ENCODE results near the gene KCNJ10. TPM values are rescaled to one million over a fixed set of nuclear protein-coding genes. Genes with fewer than 3 reads are reported as not detected.

The KCNJ10 gene
- polyA plus RNA-seq, 6 donors from 2014 or later = not detected

- ATAC-seq (ENCODE audit: low read depth in 2 of 2) (no peak), DNase-seq (no peak)
- Mint-ChIP-seq H3K27me3 (peaks cover 48 to 73% (median 69%) of the 10 kb centered on the region in 3 donors), H3K9me3 (no peaks in the 10 kb centered on the region), H3K4me3 (no peak overlapping the region), H3K4me1 (peaks cover under 1 to 9% (median 8%) of the 10 kb centered on the region in 3 donors), H3K27ac (peak overlapping the region in 1 of 6 donors; percentile 81), H3K36me3 (no peaks in the 10 kb centered on the region)
Measured at GRCh38 chr1:160075836-160076235, 5.9 kb upstream of the KCNJ10 start.

DNA sequence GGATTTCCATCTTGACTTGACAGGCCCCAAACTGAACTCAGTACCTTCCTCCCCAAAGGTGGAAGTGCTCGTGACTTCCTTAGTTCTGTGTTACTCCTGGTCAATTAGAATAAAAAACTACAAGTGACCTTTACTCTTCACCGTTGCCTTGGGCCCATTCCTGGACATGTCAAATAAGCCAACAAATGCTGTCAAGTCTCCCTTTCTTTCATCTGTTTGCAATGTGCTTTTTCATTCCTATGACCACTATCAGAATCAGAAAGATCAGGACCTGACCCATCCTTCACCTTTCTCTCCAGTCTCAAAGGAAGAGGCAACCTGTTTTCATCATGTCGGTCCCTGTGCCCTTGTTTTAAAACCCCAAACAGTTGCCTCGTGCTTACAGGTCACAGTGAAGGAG, 4.9 kb upstream of the KCNJ10 start:
- H3K9me3 Mint-ChIP-seq = no peaks in the 10 kb centered on the region
- ATAC-seq (ENCODE audit: low read depth in 2 of 2) (no peak), DNase-seq (no peak)
- no peak overlapping the region for H3K4me3 Mint-ChIP-seq
- H3K27ac Mint-ChIP-seq = peak overlapping the region in 1 of 6 donors; percentile 71
- no peaks in the 10 kb centered on the region for H3K36me3 Mint-ChIP-seq
- peaks cover 10 to 16% (median 16%) of the 10 kb centered on the region in 3 donors for H3K4me1 Mint-ChIP-seq
- H3K27me3 Mint-ChIP-seq = peaks cover 46 to 73% (median 71%) of the 10 kb centered on the region in 3 donors

GRCh38 chr1:160071289-160071688, 1.3 kb upstream of the KCNJ10 start:
- H3K27ac Mint-ChIP-seq = no peak overlapping the region
- DNase-seq = no peak

GRCh38 chr1:160070243-160071163, 543 bp upstream of the KCNJ10 start:
- Mint-ChIP-seq H3K4me1 (peaks cover 15 to 24% (median 16%) of the 10 kb centered on the region in 3 donors), H3K4me3 (peak overlapping the region; percentile 86 to 94 (median 90)), H3K36me3 (no peaks in the 10 kb centered on the region), H3K27ac (peak overlapping the region in 3 of 6 donors; percentile 0 to 73 (median 58)), H3K9me3 (no peaks in the 10 kb centered on the region), H3K27me3 (peaks cover 34 to 79% (median 76%) of the 10 kb centered on the region in 3 donors)
- peak; percentile 94 to 97 for ATAC-seq (ENCODE audit: low read depth in 2 of 2)
- peak; percentile 70 for DNase-seq

More at GRCh38 chr1:160071289-160071688, 1.3 kb upstream of the KCNJ10 start:
- no peak for ATAC-seq (ENCODE audit: low read depth in 2 of 2)
- H3K4me1 Mint-ChIP-seq = peaks cover 15 to 24% (median 16%) of the 10 kb centered on the region in 3 donors
- H3K9me3 Mint-ChIP-seq = no peaks in the 10 kb centered on the region
- H3K4me3 Mint-ChIP-seq = peak overlapping the region in 1 of 8 donors; percentile 62
- peaks cover 33 to 79% (median 74%) of the 10 kb centered on the region in 3 donors for H3K27me3 Mint-ChIP-seq
- no peaks in the 10 kb centered on the region for H3K36me3 Mint-ChIP-seq

DNA sequence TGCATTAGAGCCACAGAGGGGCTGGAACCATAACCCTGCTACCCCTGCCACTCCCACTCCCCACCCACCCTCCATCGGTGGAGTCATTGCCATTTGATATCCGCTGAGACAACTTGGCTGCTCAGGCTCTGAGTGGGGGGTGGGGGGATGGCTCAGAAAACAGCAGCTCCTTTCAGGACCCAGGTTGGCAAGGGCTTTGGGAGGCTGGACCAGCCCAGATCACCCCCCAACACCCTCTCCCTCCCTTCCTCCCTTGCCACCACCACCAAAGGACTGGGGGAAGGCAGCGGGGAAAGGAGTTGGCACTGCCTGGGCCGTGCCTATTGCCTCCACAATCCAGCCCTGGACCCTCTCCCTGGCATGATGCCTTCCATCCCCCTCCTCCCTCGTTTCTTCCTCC, 1.7 kb downstream of the KCNJ10 start:
- no peaks in the 10 kb centered on the region for H3K36me3 Mint-ChIP-seq
- H3K27ac Mint-ChIP-seq = no peak overlapping the region
- no peaks in the 10 kb centered on the region for H3K9me3 Mint-ChIP-seq
- H3K27me3 Mint-ChIP-seq = peaks cover 50 to 77% (median 72%) of the 10 kb centered on the region in 3 donors
- DNase-seq (no peak), ATAC-seq (ENCODE audit: low read depth in 2 of 2) (no peak)
- H3K4me3 Mint-ChIP-seq = peak overlapping the region in 1 of 8 donors; percentile 40
- H3K4me1 Mint-ChIP-seq = peaks cover 15 to 24% (median 16%) of the 10 kb centered on the region in 3 donors

DNA sequence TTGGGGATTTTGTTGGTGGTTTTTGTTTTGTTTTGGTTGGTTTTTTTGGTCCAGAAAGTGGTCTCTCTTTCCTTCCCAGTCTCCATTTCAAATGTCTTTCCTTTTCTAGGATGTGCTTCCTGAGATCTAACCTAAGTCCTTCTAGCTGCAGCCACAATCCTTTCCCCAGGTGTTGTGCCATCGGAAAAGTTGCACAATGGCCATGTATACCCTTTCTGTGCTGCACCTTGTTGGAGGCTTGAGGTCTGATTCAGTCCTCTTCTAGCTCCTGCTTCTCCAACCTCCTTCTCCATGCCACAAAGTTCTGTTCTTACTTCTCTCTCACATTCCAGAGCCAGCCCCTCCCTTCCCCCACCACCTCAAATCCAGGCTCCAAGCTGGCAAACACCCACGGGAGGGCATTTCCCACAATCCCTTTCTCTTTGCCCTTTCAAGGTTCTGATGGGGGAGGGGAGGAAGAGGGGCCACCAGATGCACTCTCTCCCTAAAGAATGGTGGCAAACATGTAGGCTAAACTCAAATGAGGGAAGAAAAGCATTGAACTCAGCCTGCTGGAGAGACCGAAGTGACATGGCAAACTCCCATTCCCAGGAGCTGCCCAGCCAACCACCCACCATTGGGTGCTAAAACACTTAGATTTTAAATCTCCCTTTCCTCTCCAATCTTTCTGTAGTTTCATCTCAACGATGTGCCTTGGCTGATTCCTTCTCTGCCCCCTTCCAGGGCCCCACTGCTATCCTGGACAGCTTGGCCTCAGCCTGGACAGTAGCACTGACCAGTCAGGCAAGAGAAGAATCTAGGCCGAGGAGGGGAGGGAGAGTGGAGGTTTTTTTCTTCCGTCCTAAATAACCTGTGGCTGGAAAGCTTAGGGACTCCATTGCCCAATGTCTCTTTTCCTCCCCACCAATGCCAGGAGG, 2.9 kb downstream of the KCNJ10 start:
- Mint-ChIP-seq H3K36me3 (no peaks in the 10 kb centered on the region), H3K9me3 (no peaks in the 10 kb centered on the region), H3K27me3 (peaks cover 49 to 81% (median 68%) of the 10 kb centered on the region in 3 donors), H3K4me3 (peak overlapping the region in 1 of 8 donors; percentile 31), H3K4me1 (peaks cover 15 to 24% (median 16%) of the 10 kb centered on the region in 3 donors), H3K27ac (peak overlapping the region in 2 of 6 donors; percentile 41 to 84)
- DNase-seq (no peak), ATAC-seq (ENCODE audit: low read depth in 2 of 2) (no peak)

DNA sequence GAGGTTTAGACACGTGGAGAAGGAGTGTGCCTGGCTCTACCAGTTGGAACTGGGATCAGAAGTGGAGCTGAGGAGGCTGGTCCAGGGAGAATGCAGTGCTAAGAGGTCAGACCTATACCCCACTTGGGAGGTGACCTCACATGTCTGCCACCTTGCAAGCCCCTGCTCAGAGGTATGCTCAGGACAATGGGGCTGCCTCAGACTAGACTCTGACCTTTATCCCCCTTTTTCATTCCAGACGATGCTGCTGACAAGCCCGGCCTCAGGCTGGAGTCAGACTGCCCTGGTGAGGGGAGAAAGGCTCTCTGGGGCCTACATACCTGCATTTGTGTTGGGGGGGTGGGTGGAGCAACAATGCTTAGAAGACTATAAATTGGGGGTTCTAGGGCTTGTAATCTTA, 5.2 kb downstream of the KCNJ10 start:
- Mint-ChIP-seq H3K4me3 (no peak overlapping the region), H3K27me3 (peaks cover 38 to 78% (median 66%) of the 10 kb centered on the region in 3 donors), H3K9me3 (no peaks in the 10 kb centered on the region), H3K36me3 (no peaks in the 10 kb centered on the region), H3K4me1 (peaks cover 3 to 7% (median 4%) of the 10 kb centered on the region in 3 donors), H3K27ac (no peak overlapping the region)
- ATAC-seq (ENCODE audit: low read depth in 2 of 2) (no peak), DNase-seq (no peak)

GRCh38 chr1:160064164-160064563, 5.8 kb downstream of the KCNJ10 start:
- Mint-ChIP-seq H3K27ac (no peak overlapping the region), H3K27me3 (peaks cover 36 to 78% (median 66%) of the 10 kb centered on the region in 3 donors), H3K36me3 (no peaks in the 10 kb centered on the region), H3K4me1 (peaks cover 0 to 2% (median 0%) of the 10 kb centered on the region in 3 donors), H3K4me3 (no peak overlapping the region), H3K9me3 (no peaks in the 10 kb centered on the region)
- ATAC-seq (ENCODE audit: low read depth in 2 of 2) (no peak), DNase-seq (no peak)

- no peak for ATAC-seq (ENCODE audit: low read depth in 2 of 2)
- no peak overlapping the region for H3K4me3 Mint-ChIP-seq
- no peaks in the 10 kb centered on the region for H3K9me3 Mint-ChIP-seq
- peaks cover 36 to 75% (median 66%) of the 10 kb centered on the region in 3 donors for H3K27me3 Mint-ChIP-seq
- H3K36me3 Mint-ChIP-seq = no peaks in the 10 kb centered on the region
- no peak overlapping the region for H3K27ac Mint-ChIP-seq
- no peaks in the 10 kb centered on the region for H3K4me1 Mint-ChIP-seq
- no peak for DNase-seq
Measured at GRCh38 chr1:160063176-160063575, 6.8 kb downstream of the KCNJ10 start.

DNA sequence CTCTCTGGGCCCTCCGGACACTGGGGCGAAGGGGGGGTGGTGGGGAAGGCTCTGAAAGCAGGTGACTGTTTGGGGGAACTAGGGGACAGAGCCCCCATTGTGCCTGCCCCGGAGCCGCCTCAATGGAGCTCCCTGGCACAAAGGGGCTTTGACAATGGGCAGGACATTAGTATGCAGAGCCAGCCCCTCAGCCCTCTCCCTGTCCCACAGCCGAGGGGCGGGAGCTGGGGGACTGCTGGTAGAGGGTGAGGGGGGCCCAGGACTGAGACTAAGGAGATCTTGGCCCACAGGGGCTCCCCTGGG, 7.8 kb downstream of the KCNJ10 start:
- Mint-ChIP-seq H3K4me3 (no peak overlapping the region), H3K4me1 (no peaks in the 10 kb centered on the region), H3K27ac (no peak overlapping the region), H3K9me3 (no peaks in the 10 kb centered on the region), H3K27me3 (peaks cover 36 to 71% (median 65%) of the 10 kb centered on the region in 3 donors), H3K36me3 (no peaks in the 10 kb centered on the region)
- ATAC-seq (ENCODE audit: low read depth in 2 of 2) (no peak), DNase-seq (no peak)

DNA sequence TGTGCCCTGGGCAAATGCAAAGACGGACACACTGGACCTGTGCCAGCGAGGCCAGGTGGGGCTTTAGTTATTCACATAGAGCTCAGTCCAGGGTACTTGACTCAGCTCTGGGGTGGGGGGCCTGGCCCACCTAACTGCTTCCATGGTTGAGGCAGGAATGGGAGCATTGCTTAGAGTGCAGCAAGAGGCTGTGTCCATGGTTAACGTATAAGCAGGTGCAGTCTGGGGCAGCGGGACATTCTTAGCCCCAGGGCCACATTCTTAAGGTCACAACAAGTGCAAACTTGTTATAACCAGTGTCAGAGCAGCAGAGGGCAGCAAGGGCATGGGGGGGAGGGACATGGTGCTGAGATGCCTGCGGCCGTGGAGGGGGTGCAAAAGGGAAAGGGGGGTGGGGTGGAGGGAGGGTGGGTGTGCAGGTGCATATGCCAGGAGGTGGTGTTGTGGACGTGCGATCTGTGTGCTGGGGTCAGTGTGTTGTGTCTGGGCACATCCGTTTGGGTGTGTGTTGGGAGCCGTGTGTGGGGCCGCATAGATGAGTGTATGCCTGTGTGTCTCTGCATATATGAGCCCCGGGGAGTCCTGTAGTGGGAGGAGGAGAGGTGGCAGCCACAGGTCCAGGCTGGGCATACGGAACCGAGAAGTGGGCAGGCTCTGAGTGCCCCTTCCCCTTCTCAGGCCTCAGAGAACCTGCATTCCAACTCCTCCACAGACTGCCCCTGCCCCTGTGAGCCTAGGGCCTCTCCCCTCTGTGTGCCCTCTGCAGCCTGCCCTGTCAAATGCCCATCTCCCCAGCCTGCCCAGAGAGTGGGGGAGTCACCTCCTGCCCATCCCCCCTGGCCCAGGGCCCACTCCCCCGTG, 8.4 kb downstream of the KCNJ10 start:
- Mint-ChIP-seq H3K27ac (no peak overlapping the region), H3K4me3 (no peak overlapping the region), H3K27me3 (peaks cover 42 to 71% (median 66%) of the 10 kb centered on the region in 3 donors)

GRCh38 chr1:160058087-160058486, 11.9 kb downstream of the KCNJ10 start:
- DNase-seq (no peak), ATAC-seq (ENCODE audit: low read depth in 2 of 2) (no peak)
- Mint-ChIP-seq H3K9me3 (no peaks in the 10 kb centered on the region), H3K27me3 (peaks cover 51 to 88% (median 83%) of the 10 kb centered on the region in 3 donors), H3K4me3 (no peak overlapping the region), H3K4me1 (no peaks in the 10 kb centered on the region), H3K27ac (no peak overlapping the region), H3K36me3 (no peaks in the 10 kb centered on the region)

More for the DNA sequence above, 8.4 kb downstream of the KCNJ10 start:
- no peaks in the 10 kb centered on the region for H3K9me3 Mint-ChIP-seq
- no peaks in the 10 kb centered on the region for H3K36me3 Mint-ChIP-seq
- no peaks in the 10 kb centered on the region for H3K4me1 Mint-ChIP-seq
- no peak for DNase-seq
- ATAC-seq (ENCODE audit: low read depth in 2 of 2) = no peak

Data from naive B cell (primary cell).